Panc1 (cell line): Measurements from ENCODE around the gene RAD9A. TPM values are rescaled to one million over a fixed set of nuclear protein-coding genes. Genes with fewer than 3 reads are reported as not detected.

Experiments used
- ATAC-seq: fragments of 200-7000 bp; cut with Tn5 transposase; 2 replicates; pipeline ENCODE4 v1.9.1; 2020; ENCODE audit warnings: mild to moderate bottlenecking, moderate library complexity
- BruUV-seq: library from RNA; stranded (reverse); fragments of 400-500 nt; replicated peaks from 2 replicates; lab custom pipeline; 2021; lab: Mats Ljungman, UMichigan
- CTCF ChIA-PET: fragments of 300-600 bp; sonication (Branson Sonifier 250); formaldehyde crosslinking; loops from one replicate; lab custom pipeline; 2022; ENCODE audit warnings: antibody characterized with exemption; lab: Charles Lee
- POLR2A ChIA-PET: fragments of 300-600 bp; sonication (Branson Sonifier 250); formaldehyde crosslinking; loops from one replicate; lab custom pipeline; 2022; ENCODE audit warnings: antibody characterized with exemption; lab: Charles Lee
- DNase-seq: peaks from one replicate; pipeline ENCODE4 v3.0.0-alpha.2; 2010; ENCODE audit warnings: low read depth, low spot score
- H3K27ac ChIP-seq: 2 replicates; pipeline ENCODE4 v1.5.1; 2011; ENCODE audit warnings: mild to moderate bottlenecking, low read length, inconsistent platforms
- H3K27me3 ChIP-seq: fragments of 200-500 bp; sonication (Bioruptor generic); 2 replicates; pipeline ENCODE4 v1.6.0; 2014; ENCODE audit warnings: low read length, inconsistent platforms; ENCODE audit not compliant: control insufficient read depth, insufficient read depth
- H3K36me3 ChIP-seq: fragments of 200-500 bp; sonication (Bioruptor generic); 2 replicates; pipeline ENCODE4 v1.5.1; 2014; ENCODE audit warnings: inconsistent platforms, mild to moderate bottlenecking, low read length, moderate library complexity; ENCODE audit not compliant: control insufficient read depth, insufficient read depth
- H3K4me1 ChIP-seq: 2 replicates; pipeline ENCODE4 v1.5.1; 2011; ENCODE audit warnings: inconsistent platforms, mild to moderate bottlenecking, low read length, moderate library complexity; ENCODE audit not compliant: control insufficient read depth, insufficient read depth
- H3K4me3 ChIP-seq, 2 experiments: 2 replicates each; pipeline ENCODE4 v1.5.1; 2011 to 2012; ENCODE audit warnings: low read depth in 2 of 2, low read length in 2 of 2, mild to moderate bottlenecking in 2 of 2, inconsistent platforms in 1 of 2, moderate library complexity in 1 of 2
- H3K9me3 ChIP-seq: fragments of 200-500 bp; sonication (Bioruptor generic); 2 replicates; pipeline ENCODE4 v1.5.1; 2014; ENCODE audit warnings: low read depth, mild to moderate bottlenecking, inconsistent platforms, low read length, moderate library complexity; ENCODE audit not compliant: control insufficient read depth, insufficient read depth
- CTCF ChIP-seq: fragments of 450-650 bp; IDR thresholded peaks from 2 replicates; pipeline ENCODE4 v1.5.1; 2017; ENCODE audit warnings: mild to moderate bottlenecking
- POLR2AphosphoS5 ChIP-seq: IDR thresholded peaks from 2 replicates; pipeline ENCODE4 v1.6.1; 2012; ENCODE audit warnings: mild to moderate bottlenecking, low read depth, low read length, moderate library complexity
- REST ChIP-seq, 2 experiments: IDR thresholded peaks; 2 replicates each; pipeline ENCODE4 v1.6.1; 2011 to 2012; ENCODE audit warnings: low read depth in 2 of 2, control low read depth in 1 of 2, low read length in 1 of 2, mild to moderate bottlenecking in 1 of 2, moderate library complexity in 1 of 2; ENCODE audit not compliant: insufficient read depth in 1 of 2
- SIN3A ChIP-seq: IDR thresholded peaks from 2 replicates; pipeline ENCODE4 v1.6.1; 2012; ENCODE audit warnings: low read depth, mild to moderate bottlenecking, low read length, moderate library complexity, borderline replicate concordance; ENCODE audit not compliant: insufficient read depth
- TCF7L2 ChIP-seq: IDR thresholded peaks from 2 replicates; pipeline ENCODE4 v1.6.1; 2011; ENCODE audit warnings: mild to moderate bottlenecking, low read depth, low read length, inconsistent platforms
- in situ Hi-C: cut with HindIII; loops from 2 replicates; pipeline ENCODE4 v1.10.0; 2016; ENCODE audit warnings: low sequenced_read_pairs, low pct_unique_long_range_greater_than_20kb
- intact Hi-C: fragments of 100-400 bp; cut with micrococcal nuclease; formaldehyde crosslinking; loops from one replicate; pipeline ENCODE4 v1.10.0; 2022; ENCODE audit not compliant: unreplicated experiment
- total RNA-seq: library from RNA; stranded (reverse); gene quantifications from one replicate; pipeline ENCODE4 v1.2.1, GENCODE V29; 2021; ENCODE audit not compliant: unreplicated experiment

Gene RAD9A
- total RNA-seq, 1 experiment from 2014 or later = 33.1 TPM

DNA sequence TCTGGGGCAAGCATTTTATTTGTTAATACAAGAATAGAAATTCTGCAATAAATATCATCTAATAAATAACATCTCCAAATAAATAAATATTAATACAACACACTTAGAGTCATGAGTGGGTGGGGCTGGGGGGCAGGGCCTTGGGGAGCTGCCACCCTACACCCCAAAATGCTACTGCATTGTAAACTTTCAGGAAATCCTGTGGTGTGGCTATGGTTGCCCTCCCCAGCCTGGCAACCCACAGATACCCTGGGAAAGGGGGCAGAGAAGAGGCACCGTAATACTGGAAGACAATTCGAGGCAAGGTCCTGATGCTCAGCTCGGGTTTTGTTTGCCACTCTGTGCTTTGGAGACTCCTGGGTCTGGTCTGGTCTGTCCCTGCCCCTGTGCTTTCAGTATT is 27.6 kb upstream of the RAD9A start:
- Histone ChIP-seq H3K9me3 (no peaks in the 10 kb centered on the region), H3K4me3 (no peak overlapping the region), H3K27me3 (no peaks in the 10 kb centered on the region), H3K27ac (no peak overlapping the region), H3K36me3 (no peaks in the 10 kb centered on the region), H3K4me1 (peaks cover 14% of the 10 kb centered on the region; the same call in 1 of the 2 replicates)
- CTCF ChIA-PET = interaction anchor here (1.1 kb wide), 1 partner anchor 18 kb away, joined by 3 read pairs; no protein-coding TSS in a partner anchor
- POLR2A ChIA-PET = interaction anchor here (0.9 kb wide), 1 partner anchor 10 kb away, joined by 6 read pairs; the partner anchor contains the start of gene CLCF1
- DNase-seq = no peak
- no peak for ATAC-seq
- intact Hi-C loops (no loop called here), in situ Hi-C loops (no loop called here)
- no peak for TF ChIP-seq CTCF
- TF ChIP-seq REST (IDR thresholded peaks at IDR 0.05; ENCODE audit: insufficient read depth in 1 of 2, low read depth in 2 of 2, low read length in 1 of 2) = no peak
- TF ChIP-seq POLR2AphosphoS5 = no peak
- BruUV-seq = no TSS peak

- POLR2A ChIA-PET = no interaction called here
- intact Hi-C loops (no loop called here), in situ Hi-C loops (no loop called here)
- Histone ChIP-seq H3K27ac (no peak overlapping the region), H3K27me3 (no peaks in the 10 kb centered on the region), H3K4me1 (peaks cover 22% of the 10 kb centered on the region), H3K9me3 (no peaks in the 10 kb centered on the region), H3K36me3 (no peaks in the 10 kb centered on the region), H3K4me3 (no peak overlapping the region)
- CTCF ChIA-PET = interaction anchor here (0.6 to 1.1 kb wide), 2 partner anchors 10 to 18 kb away, joined by 3 to 6 read pairs; no protein-coding TSS in a partner anchor
- TF ChIP-seq SIN3A = no peak
- TF ChIP-seq REST (IDR thresholded peaks at IDR 0.05; ENCODE audit: insufficient read depth in 1 of 2, low read depth in 2 of 2, low read length in 1 of 2) = no peak
- TF ChIP-seq POLR2AphosphoS5 = no peak
- no peak for TF ChIP-seq CTCF
- no peak for TF ChIP-seq TCF7L2
- DNase-seq (no peak), ATAC-seq (no peak)
- BruUV-seq = no TSS peak
Measured at GRCh38 chr11:67364783-67365722, 26.7 kb upstream of the RAD9A start.
